Thymus (tissue), 11 donors: ENCODE results near the gene NPHP3. TPM values are rescaled to one million over a fixed set of nuclear protein-coding genes. Genes with fewer than 3 reads are reported as not detected.

Experiments used
- DNase-seq, 9 donors: peaks; one replicate each; pipeline ENCODE4 v3.0.0-alpha.2; 2013; ENCODE audit warnings: low spot score in 9 of 9, low read depth in 6 of 9, missing footprints in 1 of 9
- H3K27ac ChIP-seq, 2 donors: one replicate each; pipeline ENCODE4 v1.5.1; 2013; ENCODE audit warnings: control low read depth in 1 of 2, low read depth in 1 of 2, low read length in 1 of 2, mild to moderate bottlenecking in 1 of 2, moderate library complexity in 1 of 2
- H3K27me3 ChIP-seq, 2 donors: one replicate each; pipeline ENCODE4 v1.5.1; 2013; ENCODE audit warnings: low read length in 1 of 2; ENCODE audit not compliant: control insufficient read depth in 2 of 2, insufficient read depth in 1 of 2
- H3K36me3 ChIP-seq, 2 donors: one replicate each; pipeline ENCODE4 v1.5.1; 2013; ENCODE audit warnings: low read length in 1 of 2, mild to moderate bottlenecking in 1 of 2, moderate library complexity in 1 of 2; ENCODE audit not compliant: control insufficient read depth in 2 of 2, insufficient read depth in 2 of 2
- H3K4me1 ChIP-seq, 2 donors: one replicate each; pipeline ENCODE4 v1.5.1; 2013; ENCODE audit warnings: low read length in 2 of 2; ENCODE audit not compliant: control insufficient read depth in 2 of 2, insufficient read depth in 2 of 2
- H3K4me3 ChIP-seq, 2 donors: one replicate each; pipeline ENCODE4 v1.5.1; 2013; ENCODE audit warnings: low read length in 2 of 2, control low read depth in 1 of 2, mild to moderate bottlenecking in 1 of 2
- H3K9me3 ChIP-seq, 2 donors: one replicate each; pipeline ENCODE4 v1.5.1; 2013; ENCODE audit warnings: low read length in 1 of 2, mild to moderate bottlenecking in 1 of 2; ENCODE audit not compliant: control insufficient read depth in 2 of 2, insufficient read depth in 1 of 2
- WGBS: extraction: QIAGEN DNeasy Blood & Tissue Kit; methylation state at CpG from one replicate; pipeline ENCODE4 v1.1.7; 2013; 5-methylcytosine and 5-hydroxymethylcytosine counted together
- polyA plus RNA-seq: library from polyadenylated mRNA; stranded (reverse); fragments of 200-250 nt; gene quantifications from one replicate; pipeline ENCODE4 v1.2.3, GENCODE V29; 2013
- total RNA-seq: library from RNA; stranded (reverse); fragments of 120-200 nt; gene quantifications from one replicate; pipeline ENCODE4 v1.2.4, GENCODE V29; 2013
- donor health status: healthy.

Gene NPHP3
- total and polyA plus RNA-seq, 2 donors, result 8.3 to 13.0 TPM

GRCh38 chr3:132735589-132735988, 13.4 kb upstream of the NPHP3 start:
- Histone ChIP-seq H3K36me3 (no peaks in the 10 kb centered on the region), H3K27me3 (peaks cover 0 to 4% of the 10 kb centered on the region in 2 donors), H3K4me1 (no peaks in the 10 kb centered on the region), H3K9me3 (no peaks in the 10 kb centered on the region), H3K27ac (no peak overlapping the region), H3K4me3 (no peak overlapping the region)
- DNase-seq, result no peak

GRCh38 chr3:132730891-132731580, 8.8 kb upstream of the NPHP3 start:
- 28% methylated on average over 2 of the region's 2 CpGs for WGBS
- no peak overlapping the region for H3K27ac ChIP-seq
- no peaks in the 10 kb centered on the region for H3K4me1 ChIP-seq
- H3K36me3 ChIP-seq, result no peaks in the 10 kb centered on the region
- H3K4me3 ChIP-seq, result no peak overlapping the region
- DNase-seq, result peak in 2 of 9 donors; percentile 21 to 45
- H3K27me3 ChIP-seq, result peaks cover 0 to 4% of the 10 kb centered on the region in 2 donors
- H3K9me3 ChIP-seq, result no peaks in the 10 kb centered on the region

DNA sequence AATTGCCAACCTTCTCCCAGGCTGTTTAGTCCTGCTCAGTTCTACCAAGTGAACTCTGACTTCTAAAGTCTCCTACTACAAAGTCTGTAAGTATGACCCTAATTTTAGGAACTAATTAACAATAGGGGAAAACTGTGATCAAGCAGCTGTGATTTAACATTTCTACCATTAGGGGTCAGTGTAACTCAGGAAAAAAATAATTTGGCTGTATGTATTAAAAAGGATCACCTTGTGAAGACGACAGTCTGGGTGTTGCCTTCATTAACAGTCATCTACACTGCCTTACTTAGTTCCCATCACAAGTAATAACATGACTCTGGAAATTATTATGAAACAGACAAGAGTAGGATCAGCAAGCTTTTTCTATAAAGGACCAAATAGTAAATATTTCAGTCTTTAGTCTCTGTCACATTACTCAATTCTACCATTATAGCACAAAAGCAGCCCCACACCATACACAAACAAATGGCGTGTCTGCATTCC, 4.2 kb upstream of the NPHP3 start:
- H3K4me1 ChIP-seq, result peaks cover 4 to 9% of the 10 kb centered on the region in 2 donors
- peaks cover 0 to 8% of the 10 kb centered on the region in 2 donors for H3K27me3 ChIP-seq
- H3K4me3 ChIP-seq, result no peak overlapping the region
- H3K27ac ChIP-seq, result no peak overlapping the region
- 41% methylated on average over 2 of the region's 2 CpGs for WGBS
- no peaks in the 10 kb centered on the region for H3K9me3 ChIP-seq
- H3K36me3 ChIP-seq, result no peaks in the 10 kb centered on the region
- DNase-seq, result peak in 6 of 9 donors; percentile 34 to 61 (median 46)

DNA sequence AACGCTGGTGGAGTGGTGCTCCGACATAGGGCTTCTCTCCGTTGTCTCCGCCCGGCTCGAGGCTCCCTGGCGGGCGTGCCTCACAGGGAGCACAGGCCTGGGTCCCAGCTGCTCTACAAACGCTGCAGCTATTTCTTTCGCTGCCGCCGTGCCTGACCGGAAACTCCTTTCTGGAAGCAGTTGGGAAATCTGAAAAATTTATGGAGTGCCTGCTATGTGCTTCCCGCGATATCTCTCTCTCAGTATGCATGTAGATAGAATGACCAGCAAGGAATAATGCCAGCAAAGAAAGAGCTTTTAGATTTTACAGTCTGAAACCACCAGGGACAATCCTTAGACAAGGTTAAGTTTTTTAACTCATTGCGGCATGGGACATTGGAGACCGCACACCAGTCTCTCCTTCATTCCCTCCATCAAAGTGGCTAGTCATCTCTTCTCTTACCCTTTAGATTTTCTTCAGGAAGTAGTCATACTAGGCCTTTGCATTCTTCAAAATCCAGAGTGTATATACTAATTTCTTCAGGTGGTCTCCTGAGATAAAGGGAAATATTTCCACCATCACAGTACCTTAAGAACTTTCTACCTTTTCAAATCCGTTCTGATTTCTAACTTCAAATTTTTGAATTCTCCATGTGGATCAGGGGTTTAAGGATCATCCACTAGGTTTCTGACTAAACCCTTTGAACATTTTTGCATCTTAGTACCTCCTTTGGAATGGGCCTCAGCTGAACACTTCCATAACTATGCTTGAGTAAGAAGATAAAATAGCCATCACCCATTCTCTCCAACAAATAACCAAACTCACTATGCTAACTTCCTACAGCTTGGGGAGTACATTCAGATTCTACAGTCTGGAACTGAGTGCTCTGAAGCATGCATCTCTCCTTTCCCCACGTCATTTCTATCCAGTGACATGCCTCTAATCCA, 1.1 kb upstream of the NPHP3 start:
- H3K36me3 ChIP-seq, result peaks cover 0 to 5% of the 10 kb centered on the region in 2 donors
- peak overlapping the region; percentile 38 to 74 for H3K27ac ChIP-seq
- peak overlapping the region; percentile 67 to 81 for H3K4me3 ChIP-seq
- peaks cover 0 to 5% of the 10 kb centered on the region in 2 donors for H3K27me3 ChIP-seq
- H3K9me3 ChIP-seq, result no peaks in the 10 kb centered on the region
- DNase-seq, result no peak
- 12% methylated on average over 19 of the region's 19 CpGs for WGBS
- peaks cover 4 to 16% of the 10 kb centered on the region in 2 donors for H3K4me1 ChIP-seq

GRCh38 chr3:132721479-132722164, 587 bp downstream of the NPHP3 start:
- peaks cover 0 to 5% of the 10 kb centered on the region in 2 donors for H3K27me3 ChIP-seq
- peak overlapping the region; percentile 75 to 85 for H3K4me3 ChIP-seq
- H3K4me1 ChIP-seq, result peaks cover 4 to 16% of the 10 kb centered on the region in 2 donors
- no peaks in the 10 kb centered on the region for H3K9me3 ChIP-seq
- peak in 3 of 9 donors; percentile 24 to 42 (median 26) for DNase-seq
- H3K27ac ChIP-seq, result peak overlapping the region; percentile 66 to 89
- WGBS, result 8% methylated on average over 47 of the region's 47 CpGs
- peaks cover 0 to 7% of the 10 kb centered on the region in 2 donors for H3K36me3 ChIP-seq

- peaks cover 0 to 13% of the 10 kb centered on the region in 2 donors for H3K36me3 ChIP-seq
- peaks cover 0 to 5% of the 10 kb centered on the region in 2 donors for H3K27me3 ChIP-seq
- peaks cover 4 to 16% of the 10 kb centered on the region in 2 donors for H3K4me1 ChIP-seq
- DNase-seq, result no peak
- no peaks in the 10 kb centered on the region for H3K9me3 ChIP-seq
- no peak overlapping the region for H3K27ac ChIP-seq
- 96% methylated on average over 6 of the region's 6 CpGs for WGBS
- no peak overlapping the region for H3K4me3 ChIP-seq
Measured at GRCh38 chr3:132720228-132720627, 2.0 kb downstream of the NPHP3 start.

DNA sequence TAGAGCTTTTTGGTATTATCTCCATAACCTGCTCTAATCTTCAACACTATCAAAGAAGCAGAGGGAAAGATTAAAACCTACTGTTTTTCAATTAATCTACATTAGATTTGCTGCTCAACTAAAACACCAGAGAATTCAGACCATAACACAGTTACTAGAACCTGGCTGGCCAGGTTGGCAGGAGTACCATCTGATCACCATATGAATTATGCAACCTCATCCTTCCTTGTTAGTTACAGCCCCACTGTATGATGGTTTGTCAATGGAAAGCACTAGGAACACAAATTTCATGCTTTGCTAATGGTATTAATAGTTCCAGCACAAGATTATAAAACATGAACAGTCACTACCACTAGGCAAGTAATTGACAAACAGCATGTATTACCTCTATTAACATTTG, 5.8 kb downstream of the NPHP3 start:
- DNase-seq, result no peak
- Histone ChIP-seq H3K4me3 (no peak overlapping the region), H3K27ac (no peak overlapping the region), H3K27me3 (no peaks in the 10 kb centered on the region), H3K4me1 (peaks cover 0 to 6% of the 10 kb centered on the region in 2 donors), H3K9me3 (no peaks in the 10 kb centered on the region), H3K36me3 (peaks cover 3 to 13% of the 10 kb centered on the region in 2 donors)

DNA sequence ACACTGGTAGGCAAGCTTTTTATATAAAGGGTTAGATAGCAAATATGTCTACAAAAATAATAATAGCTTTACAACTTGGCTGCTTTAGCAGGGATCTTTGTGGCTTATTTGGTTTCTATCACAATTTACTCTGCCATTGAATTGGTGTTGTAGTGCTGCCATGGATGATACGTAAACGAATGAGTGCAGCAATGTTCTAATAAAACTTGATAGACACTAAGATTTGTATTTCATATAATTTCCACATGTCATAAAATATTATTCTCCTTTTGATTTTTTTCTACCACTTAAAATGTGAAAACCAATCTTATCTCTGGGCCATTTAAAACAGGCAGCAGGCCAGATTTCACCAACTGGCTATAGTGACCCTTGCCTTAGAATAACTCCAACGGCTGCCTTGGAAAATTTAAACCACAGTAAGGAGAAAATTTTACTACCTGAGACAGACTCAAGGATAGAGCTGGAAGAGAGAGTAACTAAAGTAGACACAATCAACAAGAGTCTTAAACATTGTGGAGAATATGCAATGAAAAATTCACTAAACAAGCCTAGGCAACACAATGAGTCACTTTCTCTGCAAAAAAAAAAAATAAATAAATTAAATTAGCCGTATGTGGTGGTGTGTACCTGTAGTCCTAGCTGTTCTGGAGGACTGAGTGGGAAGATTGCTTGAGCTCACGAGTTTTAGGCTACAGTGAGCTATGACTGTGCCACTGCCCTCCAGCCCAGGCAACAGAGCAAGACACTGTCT, 8.1 kb downstream of the NPHP3 start:
- peaks cover 13 to 25% of the 10 kb centered on the region in 2 donors for H3K36me3 ChIP-seq
- WGBS, result 97% methylated on average over 5 of the region's 5 CpGs
- no peak overlapping the region for H3K4me3 ChIP-seq
- no peak overlapping the region for H3K27ac ChIP-seq
- DNase-seq, result no peak
- H3K27me3 ChIP-seq, result no peaks in the 10 kb centered on the region
- H3K4me1 ChIP-seq, result no peaks in the 10 kb centered on the region
- no peaks in the 10 kb centered on the region for H3K9me3 ChIP-seq
